H9 (cell line): Measurements from ENCODE around the gene CLEC16A. TPM values are rescaled to one million over a fixed set of nuclear protein-coding genes. Genes with fewer than 3 reads are reported as not detected.
A peak's percentile ranks its signal among the peaks of the same experiment; 100 is the strongest.

Experiments used
- DNase-seq: peaks from one replicate; pipeline ENCODE4 v3.0.0-alpha.2; 2017
- H2AFZ ChIP-seq: one replicate; pipeline ENCODE4 v1.6.1; 2013; ENCODE audit warnings: mild to moderate bottlenecking, low read length, control low read depth, moderate library complexity
- H2AK5ac ChIP-seq: 2 replicates; pipeline ENCODE4 v1.6.1; 2013; ENCODE audit warnings: low read length, control low read depth, mixed read lengths; ENCODE audit not compliant: insufficient read length
- H2BK120ac ChIP-seq: one replicate; pipeline ENCODE4 v1.6.1; 2013; ENCODE audit warnings: low read depth, mild to moderate bottlenecking, low read length, control low read depth, inconsistent platforms; ENCODE audit not compliant: poor library complexity, severe bottlenecking
- H2BK12ac ChIP-seq: 2 replicates; pipeline ENCODE4 v1.6.1; 2013; ENCODE audit warnings: low read length, control low read depth, mixed read lengths, low read depth; ENCODE audit not compliant: insufficient read length
- H2BK15ac ChIP-seq: 2 replicates; pipeline ENCODE4 v1.6.1; 2013; ENCODE audit warnings: low read depth, low read length, control low read depth
- H2BK20ac ChIP-seq: one replicate; pipeline ENCODE4 v1.6.1; 2013; ENCODE audit warnings: low read depth, mild to moderate bottlenecking, low read length, control low read depth, inconsistent platforms; ENCODE audit not compliant: poor library complexity, severe bottlenecking
- H2BK5ac ChIP-seq: 2 replicates; pipeline ENCODE4 v1.6.1; 2013; ENCODE audit warnings: low read length, control low read depth, mixed read lengths; ENCODE audit not compliant: insufficient read length
- H3K14ac ChIP-seq: 2 replicates; pipeline ENCODE4 v1.6.1; 2013; ENCODE audit warnings: low read length, control low read depth; ENCODE audit not compliant: insufficient read depth
- H3K18ac ChIP-seq: 2 replicates; pipeline ENCODE4 v1.6.1; 2013; ENCODE audit warnings: low read depth, mild to moderate bottlenecking, mixed read lengths, low read length, control low read depth; ENCODE audit not compliant: insufficient read length
- H3K23ac ChIP-seq: 2 replicates; pipeline ENCODE4 v1.6.1; 2013; ENCODE audit warnings: low read length, control low read depth, mixed read lengths, low read depth; ENCODE audit not compliant: insufficient read length
- H3K23me2 ChIP-seq: 2 replicates; pipeline ENCODE4 v1.6.1; 2013; ENCODE audit warnings: low read depth, mild to moderate bottlenecking, mixed read lengths, low read length, control low read depth; ENCODE audit not compliant: insufficient read length, poor library complexity, severe bottlenecking
- H3K27ac ChIP-seq: 2 replicates; pipeline ENCODE4 v1.5.1; 2013; ENCODE audit warnings: low read length, control low read depth, mixed read lengths, low read depth; ENCODE audit not compliant: insufficient read length
- H3K27me3 ChIP-seq: 2 replicates; pipeline ENCODE4 v1.6.1; 2013; ENCODE audit warnings: low read length, control low read depth, inconsistent platforms; ENCODE audit not compliant: insufficient read depth
- H3K4ac ChIP-seq: 2 replicates; pipeline ENCODE4 v1.6.1; 2013; ENCODE audit warnings: low read depth, mild to moderate bottlenecking, control low read depth, inconsistent platforms, low read length, moderate library complexity
- H3K4me1 ChIP-seq: 2 replicates; pipeline ENCODE4 v1.6.1; 2013; ENCODE audit warnings: low read length, control low read depth, inconsistent platforms; ENCODE audit not compliant: insufficient read depth
- H3K4me2 ChIP-seq: 2 replicates; pipeline ENCODE4 v1.6.1; 2013; ENCODE audit warnings: low read length, control low read depth, mixed read lengths; ENCODE audit not compliant: insufficient read length, insufficient read depth
- H3K56ac ChIP-seq: 2 replicates; pipeline ENCODE4 v1.6.1; 2013; ENCODE audit warnings: low read depth, mild to moderate bottlenecking, mixed read lengths, low read length, control low read depth; ENCODE audit not compliant: insufficient read length
- H3K79me1 ChIP-seq: 2 replicates; pipeline ENCODE4 v1.6.1; 2013; ENCODE audit warnings: low read depth, mild to moderate bottlenecking, moderate library complexity, low read length, control low read depth, inconsistent platforms; ENCODE audit not compliant: insufficient read depth, poor library complexity, severe bottlenecking
- H3K79me2 ChIP-seq: 2 replicates; pipeline ENCODE4 v1.6.1; 2013; ENCODE audit warnings: low read length, control low read depth, inconsistent platforms; ENCODE audit not compliant: insufficient read depth
- H3K9ac ChIP-seq: 2 replicates; pipeline ENCODE4 v1.6.1; 2013; ENCODE audit warnings: low read length, control low read depth, mixed read lengths; ENCODE audit not compliant: insufficient read length; ENCODE audit errors: extremely low read depth
- H3K9me3 ChIP-seq: one replicate; pipeline ENCODE4 v1.6.1; 2013; ENCODE audit warnings: low read depth, low read length, inconsistent platforms; ENCODE audit not compliant: control insufficient read depth
- H3T11ph ChIP-seq: one replicate; pipeline ENCODE4 v1.6.1; 2013; ENCODE audit warnings: mild to moderate bottlenecking, low read length, control low read depth, inconsistent platforms
- H4K20me1 ChIP-seq: one replicate; pipeline ENCODE4 v1.6.1; 2013; ENCODE audit not compliant: control insufficient read depth, insufficient read length, insufficient read depth
- H4K5ac ChIP-seq: 2 replicates; pipeline ENCODE4 v1.6.1; 2013; ENCODE audit warnings: low read depth, mild to moderate bottlenecking, mixed read lengths, low read length, control low read depth; ENCODE audit not compliant: insufficient read length
- H4K8ac ChIP-seq: replicated peaks from 2 replicates; pipeline ENCODE4 v1.6.1; 2013; ENCODE audit warnings: low read length, control low read depth, mixed read lengths, low read depth; ENCODE audit not compliant: insufficient read length
- H4K91ac ChIP-seq: 2 replicates; pipeline ENCODE4 v1.6.1; 2013; ENCODE audit warnings: low read depth, mild to moderate bottlenecking, moderate library complexity, mixed read lengths, low read length, control low read depth; ENCODE audit not compliant: insufficient read length
- H3K27ac Mint-ChIP-seq, 3 experiments: 2 replicates in 2 of 3; 3 replicates in 1 of 3; pipeline ENCODE4 v1.8.0; 2020 to 2021; ENCODE audit warnings: mixed read lengths in 3 of 3, mild to moderate bottlenecking in 1 of 3, moderate library complexity in 1 of 3
- H3K27me3 Mint-ChIP-seq: 2 replicates; pipeline ENCODE4 v1.8.0; 2021; ENCODE audit warnings: low read depth, mild to moderate bottlenecking, moderate library complexity, mixed read lengths
- H3K36me3 Mint-ChIP-seq, 3 experiments: 2 replicates in 2 of 3; 3 replicates in 1 of 3; pipeline ENCODE4 v1.8.0; 2020 to 2021; ENCODE audit warnings: low read depth in 3 of 3, mixed read lengths in 3 of 3; ENCODE audit not compliant: insufficient read depth in 1 of 3
- H3K4me1 Mint-ChIP-seq, 2 experiments: 2 replicates each; pipeline ENCODE4 v1.8.0; 2020; ENCODE audit warnings: mixed read lengths in 2 of 2
- H3K4me3 Mint-ChIP-seq, 2 experiments: 2 replicates in 1 of 2; 3 replicates in 1 of 2; pipeline ENCODE4 v1.8.0; 2020 to 2021; ENCODE audit warnings: mild to moderate bottlenecking in 2 of 2, mixed read lengths in 2 of 2, moderate library complexity in 1 of 2
- H3K9me3 Mint-ChIP-seq, 2 experiments: 2 replicates in 1 of 2; 3 replicates in 1 of 2; pipeline ENCODE4 v1.8.0; 2020; ENCODE audit warnings: mild to moderate bottlenecking in 2 of 2, mixed read lengths in 2 of 2, moderate library complexity in 1 of 2
- WGBS: extraction: QIAGEN DNeasy Blood & Tissue Kit; methylation state at CpG from one replicate; pipeline ENCODE4 v1.1.7; 2013; ENCODE audit warnings: missing lambda C conversion rate, low lambda C conversion rate, mixed read lengths; ENCODE audit not compliant: insufficient read length; ENCODE audit errors: extremely low coverage; 5-methylcytosine and 5-hydroxymethylcytosine counted together
- total RNA-seq: library from RNA; stranded (reverse); gene quantifications from 2 replicates; pipeline ENCODE4 v1.2.1, GENCODE V29; 2021
- TF ChIP-seq, protein P1 (sequence below): fragments of 200-600 bp; sonication (generic); conservative IDR thresholded peaks from 3 replicates; pipeline ENCODE4 v1.8.0; 2021; ENCODE audit warnings: antibody characterized with exemption, mild to moderate bottlenecking

The CLEC16A gene
- total RNA-seq, 1 experiment from 2014 or later: 15.2 TPM

DNA sequence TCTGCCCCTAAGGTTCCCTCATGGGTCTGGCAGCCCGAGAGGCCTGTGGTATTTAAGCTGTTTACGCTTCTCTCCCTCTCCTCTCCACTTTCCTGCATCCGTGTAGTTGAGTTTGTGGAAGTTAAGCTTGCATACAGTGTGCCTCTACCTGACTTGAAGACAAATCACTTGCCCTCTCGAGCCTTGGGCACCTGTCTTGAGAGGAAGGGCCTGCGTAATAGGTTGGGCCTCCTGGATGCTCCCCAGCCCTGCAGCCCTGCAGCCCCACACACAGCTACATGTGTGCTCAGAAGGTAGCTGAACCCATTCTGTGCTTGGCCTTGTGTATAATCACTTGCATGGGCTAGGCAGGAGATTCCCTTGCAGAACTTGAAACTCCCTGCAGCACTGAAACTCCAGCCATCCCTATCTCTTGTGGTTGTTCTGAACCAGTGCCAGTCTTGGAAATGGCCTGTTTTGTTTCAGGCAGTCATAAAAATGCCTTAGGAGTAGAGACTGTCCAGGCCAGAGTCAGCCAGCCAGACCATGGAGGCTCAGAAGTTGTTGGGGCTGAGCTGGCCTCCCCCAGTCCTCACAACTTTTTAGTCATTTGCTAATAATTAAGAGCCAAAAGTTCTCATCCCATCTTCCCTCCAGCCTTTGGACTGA, 134.6 kb downstream of the CLEC16A start:
- H3K18ac ChIP-seq: no peak overlapping the region
- no peak overlapping the region; the same call in 1 of the 2 replicates for H3K14ac ChIP-seq
- no peak overlapping the region for H3K4me3 Mint-ChIP-seq
- H3K23me2 ChIP-seq: no peaks in the 10 kb centered on the region
- H4K20me1 ChIP-seq: no peaks in the 10 kb centered on the region
- H3K4me1 ChIP-seq: no peaks in the 10 kb centered on the region; the same call in 1 of the 2 replicates
- H3K4ac ChIP-seq: no peak overlapping the region
- H2BK20ac ChIP-seq: no peak overlapping the region
- H3K79me2 ChIP-seq: no peaks in the 10 kb centered on the region
- TF ChIP-seq, protein P1, sequence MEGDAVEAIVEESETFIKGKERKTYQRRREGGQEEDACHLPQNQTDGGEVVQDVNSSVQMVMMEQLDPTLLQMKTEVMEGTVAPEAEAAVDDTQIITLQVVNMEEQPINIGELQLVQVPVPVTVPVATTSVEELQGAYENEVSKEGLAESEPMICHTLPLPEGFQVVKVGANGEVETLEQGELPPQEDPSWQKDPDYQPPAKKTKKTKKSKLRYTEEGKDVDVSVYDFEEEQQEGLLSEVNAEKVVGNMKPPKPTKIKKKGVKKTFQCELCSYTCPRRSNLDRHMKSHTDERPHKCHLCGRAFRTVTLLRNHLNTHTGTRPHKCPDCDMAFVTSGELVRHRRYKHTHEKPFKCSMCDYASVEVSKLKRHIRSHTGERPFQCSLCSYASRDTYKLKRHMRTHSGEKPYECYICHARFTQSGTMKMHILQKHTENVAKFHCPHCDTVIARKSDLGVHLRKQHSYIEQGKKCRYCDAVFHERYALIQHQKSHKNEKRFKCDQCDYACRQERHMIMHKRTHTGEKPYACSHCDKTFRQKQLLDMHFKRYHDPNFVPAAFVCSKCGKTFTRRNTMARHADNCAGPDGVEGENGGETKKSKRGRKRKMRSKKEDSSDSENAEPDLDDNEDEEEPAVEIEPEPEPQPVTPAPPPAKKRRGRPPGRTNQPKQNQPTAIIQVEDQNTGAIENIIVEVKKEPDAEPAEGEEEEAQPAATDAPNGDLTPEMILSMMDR: no peak
- WGBS: no CpG with 5 or more reads among the region's 5 CpGs
- H3K23ac ChIP-seq: no peak overlapping the region
- H3K9me3 ChIP-seq: no peaks in the 10 kb centered on the region
- H2BK12ac ChIP-seq: no peak overlapping the region
- H2AFZ ChIP-seq: no peak overlapping the region
- H2BK120ac ChIP-seq: no peak overlapping the region
- no peaks in the 10 kb centered on the region for H3K79me1 ChIP-seq
- no peaks in the 10 kb centered on the region for H3K27me3 ChIP-seq
- no peak overlapping the region for H3K9ac ChIP-seq
- H2BK5ac ChIP-seq: no peak overlapping the region
- H3K27ac Mint-ChIP-seq: peak overlapping the region in 2 of 3 experiments; percentile 41 to 65; a peak in 3 of 7 replicates
- no peak overlapping the region for H4K8ac ChIP-seq
- H3K4me1 Mint-ChIP-seq: peaks cover 8 to 12% of the 10 kb centered on the region in 2 experiments; a peak in 2 of 4 replicates
- H3K56ac ChIP-seq: no peak overlapping the region
- H3K4me2 ChIP-seq: no peak overlapping the region
- DNase-seq: no peak
- no peak overlapping the region for H3K27ac ChIP-seq
- H4K5ac ChIP-seq: no peak overlapping the region
- H4K91ac ChIP-seq: no peak overlapping the region
- H2AK5ac ChIP-seq: no peak overlapping the region
- H3K9me3 Mint-ChIP-seq: no peaks in the 10 kb centered on the region
- H3K36me3 Mint-ChIP-seq: no peaks in the 10 kb centered on the region; a peak in 1 of 7 replicates
- H2BK15ac ChIP-seq: no peak overlapping the region
- no peaks in the 10 kb centered on the region for H3K27me3 Mint-ChIP-seq
- H3T11ph ChIP-seq: no peak overlapping the region
